GM12892 (cell line): ENCODE data around the gene TENM3.

Experiments used
- POLR2A ChIP-seq: IDR thresholded peaks from 2 replicates; pipeline ENCODE4 v1.6.1; 2011; ENCODE audit warnings: low read depth, low read length, control low read depth
- POLR2AphosphoS5 ChIP-seq: IDR thresholded peaks from 2 replicates; pipeline ENCODE4 v1.6.1; 2011; ENCODE audit warnings: low read depth, low read length, control low read depth
- TAF1 ChIP-seq: IDR thresholded peaks from 2 replicates; pipeline ENCODE4 v1.6.1; 2011; ENCODE audit warnings: low read depth, mild to moderate bottlenecking, control low read depth, low read length, borderline replicate concordance

GRCh38 chr4:182248295-182248694 lies 5.1 kb downstream of the TENM3 start:
- TF ChIP-seq POLR2A (no peak), POLR2AphosphoS5 (no peak), TAF1 (no peak)
